Dermis microvascular lymphatic vessel endothelial cell (primary cell): ENCODE data around the gene MFRP. TPM values are rescaled to one million over a fixed set of nuclear protein-coding genes. Genes with fewer than 3 reads are reported as not detected.

Source experiments
- DNase-seq, 2 donors: peaks; one replicate each; pipeline versions ENCODE4 v3.0.0 to v3.0.0-alpha.2; 2010; ENCODE audit warnings: low read depth in 2 of 2
- total RNA-seq: library from RNA; depleted of rRNA; stranded (reverse); fragments of >200 nt; gene quantifications from 2 replicates; pipeline ENCODE4 v1.2.1, GENCODE V29; 2014

Gene MFRP
- total RNA-seq, 1 donor from 2014 or later, result not detected

DNA sequence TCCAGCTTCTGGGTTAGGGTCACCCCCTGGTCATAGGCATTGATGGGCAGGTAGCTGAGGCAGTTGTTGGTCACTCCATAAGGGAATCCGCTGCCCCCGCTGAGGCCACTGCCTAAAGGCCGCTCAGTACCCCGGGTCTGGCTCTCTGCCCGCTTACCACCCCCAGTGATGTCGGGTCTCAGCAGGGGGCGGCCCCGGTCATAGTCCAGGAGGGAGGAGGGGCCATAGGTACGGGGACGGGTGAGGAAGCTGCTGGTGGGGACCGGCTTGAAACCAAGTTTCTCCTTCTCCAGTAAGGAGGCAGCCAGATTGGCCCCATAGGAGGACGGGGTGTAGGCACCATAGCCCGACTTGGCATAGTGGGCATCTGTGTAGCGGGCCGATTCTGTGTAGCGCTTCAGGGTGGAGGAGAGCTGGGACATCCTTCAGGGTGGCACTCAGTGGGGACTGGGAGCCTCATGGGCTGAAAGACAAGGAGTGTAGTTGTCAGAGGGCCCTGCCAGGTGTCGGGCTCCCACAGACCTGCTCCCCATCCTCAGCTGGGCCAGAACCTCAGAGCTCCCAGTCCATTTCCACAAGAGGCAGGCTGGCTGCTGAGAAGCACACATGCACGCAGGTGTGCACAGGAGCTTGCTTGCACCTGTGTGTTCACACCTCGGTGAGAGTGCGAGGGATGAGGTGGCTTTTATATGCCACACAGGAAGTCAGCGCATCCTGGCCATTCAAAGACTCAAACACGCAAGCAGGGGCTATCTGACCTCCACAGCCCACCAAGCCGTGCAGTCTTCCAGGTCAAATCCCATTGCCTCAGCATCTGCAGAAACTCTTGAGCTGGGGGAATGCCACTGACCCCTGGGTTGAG, 26.8 kb upstream of the MFRP start:
- DNase-seq, result no peak

DNA sequence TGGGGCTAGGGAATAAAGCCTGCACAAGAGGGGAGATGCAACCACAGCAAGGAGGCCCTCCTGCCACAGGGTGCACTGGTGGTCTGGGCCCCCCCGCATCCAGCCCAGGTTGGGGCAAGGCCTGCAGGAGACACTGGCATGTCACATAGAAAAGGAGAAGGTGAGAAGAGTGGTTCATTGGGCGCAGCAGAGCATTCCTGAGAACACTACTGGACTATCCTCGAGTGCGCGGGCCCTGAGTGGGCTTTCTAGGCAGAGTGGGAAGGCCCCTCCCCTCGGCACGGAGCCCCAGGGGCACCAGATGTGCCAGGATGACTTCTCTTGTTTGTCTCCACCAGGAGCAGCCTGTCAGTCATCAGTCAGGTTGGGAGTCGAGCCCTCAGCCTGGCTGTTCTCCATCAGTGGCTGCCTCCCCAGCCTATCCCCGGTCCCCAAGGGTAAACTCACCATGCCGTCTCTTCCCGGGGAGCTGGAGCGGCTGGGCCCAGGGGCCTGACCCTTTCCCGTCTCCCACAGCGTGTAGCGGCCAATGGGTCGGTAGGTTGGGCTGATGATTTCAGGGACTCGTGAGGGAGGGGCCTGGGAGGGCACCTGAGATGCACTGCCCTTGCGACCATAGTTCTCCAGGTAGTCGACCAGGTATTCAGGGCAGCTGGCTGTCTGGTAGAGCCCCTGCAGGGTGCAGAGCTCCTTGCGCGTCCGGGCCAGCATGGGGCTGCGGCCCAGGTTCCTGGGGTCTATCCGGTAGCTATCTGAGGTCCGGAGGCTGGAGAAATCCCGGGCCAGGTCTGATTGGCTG, 26.0 kb upstream of the MFRP start:
- no peak for DNase-seq

DNA sequence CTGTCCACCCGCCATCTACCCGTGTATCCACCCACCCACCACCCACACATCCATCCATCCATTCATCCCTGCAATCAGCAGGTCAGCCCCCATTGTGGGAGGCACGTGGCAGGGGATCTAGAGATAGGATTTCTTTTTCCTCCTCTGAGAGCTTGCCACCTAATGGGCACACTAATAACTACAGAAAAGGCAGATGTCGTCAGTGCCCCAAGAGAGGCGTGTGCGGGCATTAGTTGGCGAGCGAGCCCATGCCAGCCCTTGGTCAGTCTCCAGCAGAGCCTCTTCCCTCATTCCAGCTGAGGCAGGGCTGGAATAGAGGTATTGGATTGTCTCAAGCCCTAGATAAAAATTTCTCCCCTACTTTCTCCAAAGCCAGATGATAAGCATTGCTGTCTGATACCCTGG, 25.3 kb upstream of the MFRP start:
- DNase-seq, result peak in 1 of 2 donors; percentile 47

DNA sequence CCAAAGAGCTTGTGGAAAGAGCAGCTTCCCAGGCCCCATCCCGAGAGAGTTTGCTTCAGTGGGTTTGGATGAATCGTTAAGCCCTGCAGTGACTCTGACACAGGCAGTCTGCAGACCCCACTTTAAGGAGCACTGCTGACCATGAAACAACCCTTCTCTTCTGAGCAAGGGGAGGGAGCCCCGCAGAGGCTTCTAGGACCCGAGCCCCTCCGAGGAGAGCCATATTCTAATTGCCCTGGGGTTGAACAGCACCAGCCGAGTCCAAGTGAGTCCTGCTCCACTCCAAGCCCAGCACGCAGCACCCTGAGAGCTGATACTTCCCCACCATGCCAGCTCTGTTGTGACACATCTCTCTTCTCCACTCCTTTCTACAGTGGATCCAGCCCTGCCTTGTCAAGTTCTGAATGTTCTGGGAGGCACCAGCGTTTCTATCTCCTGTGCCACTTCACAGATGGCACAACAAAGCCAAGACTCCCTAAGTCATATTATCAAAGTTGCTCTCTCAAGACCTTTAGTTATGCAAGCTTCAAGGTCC, 24.6 kb upstream of the MFRP start:
- DNase-seq, result no peak

DNA sequence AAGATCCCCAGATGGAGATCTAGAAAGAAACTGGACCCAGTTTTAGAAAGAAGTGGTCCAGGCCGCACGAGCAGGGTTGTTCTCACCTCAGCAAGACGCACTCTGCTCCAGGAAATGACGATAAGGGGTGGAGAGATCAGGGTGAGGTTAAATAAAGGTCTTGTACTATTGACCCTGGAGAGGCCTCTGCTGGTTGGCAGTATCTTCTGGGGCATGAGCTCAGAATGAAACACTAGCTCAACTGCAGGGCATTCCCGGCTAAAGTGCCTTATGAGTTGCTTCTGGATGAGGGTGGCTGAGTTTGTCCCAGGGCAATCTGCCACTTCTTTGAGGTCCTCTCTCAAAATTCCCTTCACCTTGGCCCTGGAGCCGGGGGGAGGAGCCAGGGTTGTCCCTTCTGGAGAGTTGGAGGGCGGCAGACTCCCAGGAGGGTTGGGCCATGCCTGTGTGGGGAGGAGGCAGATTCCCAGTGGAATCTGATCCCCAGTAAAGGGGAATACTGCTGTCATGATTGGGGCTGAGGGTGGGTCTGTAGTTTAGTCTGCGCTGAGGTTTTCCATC, 24.1 kb upstream of the MFRP start:
- DNase-seq, result no peak

DNA sequence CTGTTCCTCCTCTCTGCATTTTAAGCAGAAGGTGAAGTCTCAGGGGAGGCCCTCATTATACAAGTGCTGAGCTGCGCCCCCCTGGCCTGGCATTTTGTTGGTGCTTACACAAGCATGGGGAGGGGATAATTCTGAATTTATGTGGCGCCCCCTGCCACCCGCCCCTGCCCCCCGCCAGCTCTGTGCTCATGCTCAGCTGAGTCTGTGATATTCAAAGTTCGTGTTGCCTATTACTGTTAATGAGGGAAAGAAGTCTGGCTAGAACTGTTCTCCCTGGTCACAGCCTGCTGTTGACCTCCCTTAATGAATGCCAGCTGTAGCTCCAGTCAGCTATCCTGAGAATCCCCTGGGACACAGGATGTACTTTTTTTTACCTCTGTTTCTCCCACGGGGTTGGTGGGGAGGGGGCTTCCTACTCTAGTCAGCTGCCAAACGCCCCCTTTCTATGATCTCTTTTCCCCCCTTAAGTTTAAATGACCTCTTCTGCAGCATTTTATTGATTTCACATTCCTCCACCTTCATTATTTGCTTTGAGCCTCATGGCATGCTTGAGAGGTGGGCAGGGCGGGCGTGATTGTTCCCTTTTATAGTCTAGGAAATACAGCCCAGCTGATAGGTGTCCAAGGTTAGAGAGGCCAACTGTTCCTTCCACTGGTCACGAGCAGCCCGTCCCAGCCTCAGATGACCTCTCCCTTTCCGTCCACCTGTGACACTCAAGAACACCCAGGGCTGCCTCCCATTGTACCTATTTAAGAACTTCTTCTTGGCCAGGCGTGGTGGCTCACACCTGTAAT, 22.8 kb upstream of the MFRP start:
- DNase-seq, result no peak

DNA sequence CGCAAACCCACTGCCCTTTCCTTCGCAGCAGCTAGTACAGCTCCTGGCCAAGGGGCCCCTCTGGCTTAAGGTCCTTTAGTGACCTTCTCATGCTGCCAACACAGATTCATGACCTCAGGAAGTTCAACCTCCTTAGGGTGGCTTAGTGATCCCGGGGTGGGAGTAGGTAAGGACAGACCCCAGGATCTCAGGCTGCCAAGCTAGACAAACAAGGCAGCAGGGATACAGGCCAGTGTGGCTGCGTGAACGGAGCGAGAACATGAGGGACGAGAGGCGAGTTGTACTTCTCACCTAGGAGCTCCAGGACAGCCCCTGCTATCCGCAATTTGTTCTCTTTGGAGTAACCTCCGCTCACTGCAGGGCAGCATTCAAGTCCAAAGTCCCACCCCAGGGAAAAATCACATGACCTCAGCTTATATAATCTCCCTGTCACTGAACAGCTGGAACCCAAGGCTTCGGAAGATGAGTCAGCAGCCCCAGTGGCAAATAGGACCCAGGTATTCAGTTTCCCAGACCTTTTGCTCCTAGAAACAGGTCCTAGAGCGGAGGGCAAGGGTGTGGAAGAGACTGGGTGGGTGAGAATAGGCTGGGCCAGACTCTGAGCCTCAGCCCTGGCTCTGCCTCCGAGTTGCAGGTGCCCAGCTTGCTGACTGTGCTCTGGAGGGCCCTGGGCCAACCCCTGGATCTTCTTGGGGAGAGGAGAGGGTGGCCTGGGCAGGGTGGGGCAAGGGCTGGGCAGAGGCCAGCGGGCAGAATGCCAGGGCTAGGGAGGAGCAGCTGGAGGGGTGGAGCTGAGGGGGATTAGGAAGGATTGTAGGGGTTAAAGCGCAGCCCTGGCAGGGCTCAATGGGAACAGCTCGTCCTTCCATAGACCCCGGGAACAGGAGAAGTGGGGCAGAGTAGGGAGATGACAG, 21.9 kb upstream of the MFRP start:
- no peak for DNase-seq

DNA sequence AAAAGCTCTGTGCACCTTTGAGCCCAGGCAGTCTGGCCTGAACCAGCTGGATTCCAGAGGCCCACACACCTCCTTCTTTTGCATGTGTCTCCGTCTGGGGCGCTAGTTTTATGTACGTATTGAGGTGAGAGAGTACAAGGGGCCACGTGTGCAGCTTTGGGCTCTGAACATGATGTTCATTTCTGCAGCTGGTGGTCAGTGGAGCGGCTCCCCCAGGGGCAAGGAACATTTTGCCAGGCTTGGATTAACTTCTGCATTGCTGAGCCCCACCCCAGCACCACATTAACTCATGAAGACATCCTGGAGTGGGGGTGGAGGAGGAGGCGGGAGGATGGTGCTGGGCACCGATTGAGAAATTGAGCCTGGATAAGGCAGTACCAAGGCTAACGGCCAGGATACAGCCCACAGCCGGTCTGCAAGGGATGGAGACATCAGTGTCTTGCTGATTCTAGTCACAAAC, 21.2 kb upstream of the MFRP start:
- no peak for DNase-seq

DNA sequence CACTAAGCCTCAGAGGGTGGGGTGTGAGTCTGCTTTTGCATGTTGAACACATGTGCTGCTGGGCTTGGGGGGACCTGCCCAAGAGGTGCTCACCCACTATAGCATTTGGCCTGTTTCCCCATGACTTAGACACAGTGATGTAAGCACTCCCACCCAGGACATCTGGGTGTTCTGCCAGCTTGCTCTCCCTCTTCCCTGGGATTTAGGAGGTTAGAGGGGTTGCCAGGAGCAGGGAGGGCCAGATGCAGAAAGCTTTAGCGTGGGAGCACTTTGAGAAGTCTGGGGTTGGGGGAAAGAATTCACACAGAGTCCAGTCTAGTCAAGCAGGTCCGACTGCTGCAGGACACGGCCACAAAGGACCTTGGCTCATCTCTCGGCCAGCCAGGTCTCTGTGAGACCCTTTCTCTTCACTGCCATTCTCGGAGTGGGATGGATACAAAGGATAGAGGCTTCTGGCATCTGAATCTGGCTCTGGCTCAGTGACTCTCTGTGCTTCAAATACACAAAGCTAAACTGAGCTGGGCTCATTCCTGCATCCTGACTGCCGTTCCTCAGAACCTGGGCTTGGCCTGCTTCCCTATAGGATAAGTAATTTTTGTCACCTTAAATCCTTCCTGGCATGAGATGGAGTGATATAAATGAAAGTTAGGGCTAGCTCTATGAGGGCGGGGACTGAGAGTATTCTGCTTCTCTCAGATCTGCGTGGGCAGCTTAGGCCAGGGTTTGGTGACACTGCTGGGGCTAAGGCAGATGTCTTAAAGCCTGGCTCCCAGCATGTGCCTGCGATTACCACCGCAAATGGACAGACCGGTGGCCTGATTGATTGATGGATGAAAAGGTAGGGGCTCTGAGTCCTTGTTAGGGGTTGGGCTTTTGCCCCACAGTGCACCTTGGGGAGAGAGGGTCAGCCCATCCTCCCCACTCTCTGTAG, 20.4 kb upstream of the MFRP start:
- no peak for DNase-seq

DNA sequence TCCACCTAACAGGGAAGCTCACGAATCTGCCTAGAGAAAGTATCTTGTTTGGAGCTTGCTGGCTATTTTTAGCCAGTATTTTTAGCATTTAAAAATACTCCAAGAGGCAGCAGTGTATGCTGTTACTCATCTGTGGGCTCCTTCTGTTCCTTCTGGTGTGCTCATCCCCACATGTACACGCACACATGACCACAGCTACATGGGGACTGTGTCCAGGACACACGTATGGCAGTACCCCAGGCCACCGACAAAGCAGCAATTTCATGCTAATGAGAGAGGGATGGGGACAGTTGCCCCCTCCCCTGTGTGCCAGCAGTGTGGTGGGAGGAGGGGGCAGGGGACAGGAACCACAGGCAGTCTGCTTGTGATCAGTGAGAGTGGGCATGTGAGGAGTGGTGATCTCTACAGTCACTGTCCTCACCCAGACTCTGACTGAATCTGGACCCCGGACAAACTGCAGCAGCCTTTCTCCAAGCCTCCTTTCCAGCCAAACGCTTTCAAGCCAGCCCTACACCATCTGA, 18.6 kb upstream of the MFRP start:
- no peak for DNase-seq

DNA sequence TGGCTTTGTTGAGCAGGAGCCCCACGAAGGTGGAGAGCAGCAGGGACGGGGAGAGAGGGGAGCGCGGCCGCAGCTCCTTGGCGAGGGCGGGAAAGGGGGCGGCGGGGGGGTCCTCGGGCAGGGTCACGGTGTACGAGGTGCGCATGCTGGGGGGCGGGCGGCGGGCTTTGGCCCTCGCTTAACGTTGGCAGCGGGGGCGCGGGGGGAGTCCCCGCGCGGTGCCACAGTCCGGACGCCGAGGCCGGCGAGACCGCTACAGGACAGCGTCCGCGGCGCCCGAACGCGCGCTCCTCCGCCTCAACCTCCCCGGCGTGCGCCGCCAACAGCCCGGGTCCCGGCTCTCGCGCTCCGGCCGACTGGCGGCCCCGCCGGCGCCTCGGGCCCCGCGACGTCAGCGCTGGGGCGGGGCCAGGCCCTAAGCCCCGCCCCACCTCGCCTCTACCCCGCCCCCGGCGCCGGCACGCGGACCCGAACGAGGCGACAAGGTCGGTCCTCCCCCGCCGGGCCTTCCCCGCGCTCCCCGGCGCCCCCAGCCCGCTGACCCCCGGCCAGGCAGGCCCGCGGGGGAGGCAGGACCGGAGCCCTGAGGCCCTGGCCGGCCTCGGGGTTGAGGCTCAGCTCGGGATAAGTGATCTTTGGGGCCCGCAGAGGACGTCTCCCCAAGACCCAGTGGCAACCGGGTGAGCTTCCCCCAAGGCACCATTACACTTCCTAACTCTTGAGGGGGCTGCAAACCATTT, 17.5 kb upstream of the MFRP start:
- DNase-seq, result peak in 1 of 2 donors; percentile 63

DNA sequence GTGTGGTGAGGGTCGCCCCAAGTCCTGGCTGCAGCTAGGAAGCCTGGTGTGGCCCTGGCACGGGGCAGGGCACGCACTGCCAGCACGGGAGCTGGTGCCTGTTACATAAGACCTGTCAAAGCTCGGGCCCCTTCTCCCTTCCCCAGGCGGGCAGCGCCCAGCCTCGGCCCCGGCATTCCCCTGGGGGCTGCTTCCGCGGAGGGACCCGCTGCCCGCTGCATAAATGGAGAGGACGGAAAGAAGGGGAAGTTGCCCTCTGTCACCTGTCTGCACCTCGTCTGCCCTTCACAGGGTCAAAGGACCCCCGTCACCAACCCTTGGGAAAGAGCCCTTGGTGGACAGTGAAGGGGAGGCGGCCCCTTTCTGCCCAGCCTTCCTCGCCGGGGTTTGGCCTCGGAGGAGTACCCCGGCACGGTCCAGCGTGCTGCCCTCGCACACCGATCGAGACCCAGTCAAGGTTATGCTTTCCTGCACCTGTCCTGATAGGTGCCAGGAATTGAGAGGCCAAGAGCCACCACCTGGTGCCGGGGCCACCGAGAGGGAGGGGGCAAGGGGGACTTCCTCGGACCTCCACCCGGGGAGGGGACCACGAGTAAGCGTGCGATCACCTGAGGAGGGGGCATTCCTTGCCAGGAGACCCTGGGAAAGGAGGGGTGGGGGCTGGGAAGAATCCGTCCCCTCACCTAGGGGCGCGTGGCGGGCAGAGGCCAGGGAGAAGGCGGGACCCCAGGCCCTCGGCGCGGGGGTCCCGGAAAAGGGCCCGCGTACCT, 16.8 kb upstream of the MFRP start:
- no peak for DNase-seq

DNA sequence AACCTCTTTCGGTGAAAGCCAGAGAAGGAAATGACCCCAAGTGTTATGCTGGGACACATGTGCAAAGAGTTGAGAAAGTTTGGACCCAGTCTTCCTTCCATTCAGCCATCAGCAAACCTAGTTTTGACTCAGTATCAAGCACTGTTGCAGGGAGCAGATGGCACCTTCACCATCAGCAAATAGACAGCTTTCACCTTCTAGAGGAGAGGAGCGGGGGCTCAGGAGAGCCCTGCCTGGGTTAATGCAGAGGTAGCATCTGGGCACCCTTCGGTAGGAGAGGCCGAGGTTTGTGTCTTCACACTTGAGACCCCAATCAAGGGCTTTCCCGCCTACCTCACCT, 16.2 kb upstream of the MFRP start:
- no peak for DNase-seq

DNA sequence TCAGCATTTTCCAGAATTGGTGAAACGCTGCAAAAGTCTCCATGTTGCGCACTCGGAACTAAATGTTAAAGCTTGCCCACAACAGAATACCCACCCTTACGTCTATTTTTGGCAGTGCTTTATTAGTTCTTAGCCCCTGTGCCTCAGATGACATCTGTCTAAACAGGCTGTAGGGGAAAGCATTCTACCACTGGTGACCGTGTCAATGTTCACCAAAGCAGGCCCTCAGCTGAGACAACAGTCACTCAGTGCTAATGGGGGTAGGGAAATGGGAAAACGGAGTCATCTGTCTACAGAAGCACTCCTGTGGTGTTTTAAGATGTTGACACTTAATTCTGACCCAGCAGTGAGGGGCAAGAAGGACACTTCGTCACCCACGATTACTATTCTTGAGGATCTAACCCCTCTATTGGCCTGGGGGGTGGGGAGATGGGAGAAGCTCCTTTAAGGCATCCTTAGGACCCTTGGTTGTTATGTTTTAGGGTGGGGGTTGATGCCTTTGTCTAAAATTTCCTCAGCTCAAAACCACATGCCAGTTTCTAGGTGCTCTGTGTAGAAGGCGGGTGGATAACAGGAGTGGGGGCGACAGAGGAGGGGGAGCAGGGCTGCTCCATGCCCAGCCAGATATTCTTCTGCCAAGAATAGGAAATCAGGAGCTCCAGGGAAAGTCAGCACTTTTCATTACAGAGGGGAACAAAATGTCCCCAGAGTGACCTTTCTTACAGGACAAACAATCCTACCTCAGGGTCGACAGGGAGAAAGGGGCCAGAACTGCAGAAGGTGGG, 15.6 kb upstream of the MFRP start:
- DNase-seq, result no peak

DNA sequence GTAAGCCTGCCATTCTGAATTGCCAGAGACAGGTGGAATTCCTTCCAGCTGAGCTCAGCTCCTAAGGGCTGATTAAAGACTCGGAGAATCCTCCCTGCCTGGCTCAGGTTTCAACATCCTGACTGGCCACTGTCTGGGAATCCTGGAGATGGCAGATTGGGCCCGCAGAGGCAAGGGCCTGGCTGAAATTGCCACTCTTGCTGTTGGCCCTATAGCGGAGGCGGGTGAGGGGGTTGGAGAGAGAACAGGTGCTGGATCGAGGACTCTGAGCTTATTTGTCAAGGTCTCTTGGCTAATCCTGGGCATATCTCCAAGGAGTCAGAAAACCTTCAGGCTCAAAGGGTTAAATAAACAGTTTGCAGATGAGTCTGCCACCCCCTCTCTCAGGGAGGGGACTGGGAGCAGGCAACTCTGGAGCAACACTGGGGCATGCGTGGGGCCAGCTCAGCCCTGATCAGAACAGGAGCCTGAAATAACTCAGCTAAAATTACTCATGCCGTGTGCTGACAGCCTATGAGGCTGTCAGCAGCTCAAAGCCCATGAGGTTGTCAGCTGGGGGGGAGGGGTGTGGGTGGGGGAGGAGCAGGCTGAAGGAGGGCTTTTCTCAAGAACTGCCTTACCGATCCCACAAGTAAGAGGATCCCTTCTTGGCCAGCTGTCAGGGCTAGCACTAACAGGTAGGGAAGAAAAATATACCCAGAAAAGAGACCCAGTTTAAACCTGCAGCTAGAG, 14.7 kb upstream of the MFRP start:
- no peak for DNase-seq
